SH-SY5Y (cell line): ENCODE results near the gene S100G.

Experiments
- GATA2 ChIP-seq: IDR thresholded peaks from 2 replicates; pipeline ENCODE4 v1.6.1; 2011; ENCODE audit warnings: mild to moderate bottlenecking, low read depth, low read length
- GATA3 ChIP-seq: IDR thresholded peaks from 2 replicates; pipeline ENCODE4 v1.6.1; 2011; ENCODE audit warnings: low read depth, mild to moderate bottlenecking, low read length, moderate library complexity

DNA sequence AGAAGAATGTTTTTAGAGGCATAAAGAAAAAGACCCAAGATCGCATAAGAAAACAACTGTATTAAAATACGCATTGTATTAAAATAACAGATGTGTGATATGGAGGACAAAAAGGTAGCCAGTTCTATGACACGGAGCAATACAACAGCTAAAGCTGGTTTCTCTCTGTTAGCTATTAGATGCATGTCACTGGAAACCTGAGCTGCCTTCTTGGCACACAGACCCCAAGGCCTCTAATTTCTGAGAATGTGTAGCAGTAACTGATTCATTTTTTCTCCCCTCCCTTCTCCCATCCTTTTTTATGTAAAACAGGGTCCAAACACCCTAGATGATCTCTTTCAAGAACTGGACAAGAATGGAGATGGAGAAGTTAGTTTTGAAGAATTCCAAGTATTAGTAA, 4.1 kb downstream of the S100G start:
- TF ChIP-seq GATA3 (no peak), GATA2 (no peak)
